Endothelial cell of umbilical vein (primary cell): ENCODE measurements around the gene ZNF669. TPM values are rescaled to one million over a fixed set of nuclear protein-coding genes. Genes with fewer than 3 reads are reported as not detected.

ENCODE experiments used
- BruUV-seq: library from RNA; stranded (reverse); fragments of 400-500 nt; replicated peaks from 2 replicates; lab custom pipeline; 2021; lab: Mats Ljungman, UMichigan
- CTCF ChIA-PET: fragments of 300-600, 350-600 bp; sonication (Branson Sonifier 250); formaldehyde crosslinking; loops from one replicate; lab custom pipeline; 2021; ENCODE audit warnings: antibody characterized with exemption, inconsistent platforms; lab: Charles Lee
- POLR2A ChIA-PET: fragments of 300-600, 350-600 bp; sonication (Branson Sonifier 250); formaldehyde crosslinking; loops from one replicate; lab custom pipeline; 2021; ENCODE audit warnings: antibody characterized with exemption, inconsistent platforms; lab: Charles Lee
- DNase-seq: peaks from one replicate; pipeline ENCODE4 v3.0.0-alpha.2; 2011; ENCODE audit warnings: low read depth, low spot score
- FAIRE-seq: peaks from 2 replicates; lab custom pipeline; 2011; peaks lifted over from hg19 to GRCh38; lab: Jason Lieb, UNC
- H2AFZ ChIP-seq: 2 replicates; pipeline ENCODE4 v1.6.0; 2012; ENCODE audit warnings: low read depth, low read length, control low read depth, inconsistent platforms
- H3K27ac ChIP-seq: 2 replicates; pipeline ENCODE4 v1.5.1; 2011; ENCODE audit warnings: low read depth, mild to moderate bottlenecking, control low read depth, low read length, moderate library complexity; ENCODE audit not compliant: insufficient read depth
- H3K27me3 ChIP-seq, 2 experiments: 2 replicates each; pipeline versions ENCODE4 v1.6.0 to v1.6.1; 2011; ENCODE audit warnings: low read length in 2 of 2, mixed read lengths in 1 of 2; ENCODE audit not compliant: control insufficient read depth in 2 of 2, insufficient read depth in 2 of 2
- H3K36me3 ChIP-seq, 2 experiments: 2 replicates in 1 of 2; 3 replicates in 1 of 2; pipeline ENCODE4 v1.5.1; 2011; ENCODE audit warnings: low read length in 2 of 2, mild to moderate bottlenecking in 1 of 2, moderate library complexity in 1 of 2; ENCODE audit not compliant: control insufficient read depth in 2 of 2, insufficient read depth in 2 of 2; ENCODE audit errors: extremely low read depth in 1 of 2
- H3K4me1 ChIP-seq: 3 replicates; pipeline ENCODE4 v1.5.1; 2011; ENCODE audit warnings: mild to moderate bottlenecking, low read length; ENCODE audit not compliant: control insufficient read depth, insufficient read depth; ENCODE audit errors: extremely low read depth
- H3K4me2 ChIP-seq: 2 replicates; pipeline ENCODE4 v1.6.1; 2011; ENCODE audit warnings: low read length, control low read depth, mixed read lengths; ENCODE audit not compliant: insufficient read depth
- H3K4me3 ChIP-seq, 3 experiments: fragments of 200-600 bp in 1 of 3; sonication (generic), shearing (Covaris generic) in 1 of 3; replicated peaks in 1 of 3; 2 replicates each; pipeline ENCODE4 v1.5.1; 2011 to 2016; ENCODE audit warnings: control low read depth in 3 of 3, low read length in 3 of 3, mild to moderate bottlenecking in 2 of 3, inconsistent platforms in 1 of 3, low read depth in 1 of 3, moderate library complexity in 1 of 3; ENCODE audit not compliant: insufficient read depth in 1 of 3
- H3K79me2 ChIP-seq: 2 replicates; pipeline ENCODE4 v1.6.0; 2012; ENCODE audit warnings: low read length, inconsistent platforms; ENCODE audit not compliant: control insufficient read depth, insufficient read depth
- H3K9ac ChIP-seq: replicated peaks from 2 replicates; pipeline ENCODE3; 2011; ENCODE audit warnings: low read length, control low read depth; ENCODE audit not compliant: insufficient read depth; ENCODE audit errors: extremely low read depth
- H3K9me1 ChIP-seq: replicated peaks from 3 replicates; pipeline ENCODE4 v1.6.0; 2011; ENCODE audit warnings: mild to moderate bottlenecking, low read length; ENCODE audit not compliant: control insufficient read depth, insufficient read depth; ENCODE audit errors: extremely low read depth
- H3K9me3 ChIP-seq: replicated peaks from 2 replicates; pipeline ENCODE4 v1.5.1; 2012; ENCODE audit warnings: low read length, inconsistent platforms; ENCODE audit not compliant: control insufficient read depth, insufficient read depth
- H4K20me1 ChIP-seq: replicated peaks from 2 replicates; pipeline ENCODE3; 2011; ENCODE audit warnings: mild to moderate bottlenecking, low read length; ENCODE audit not compliant: control insufficient read depth, insufficient read depth; ENCODE audit errors: extremely low read depth
- CTCF ChIP-seq, 2 donors: IDR thresholded peaks; 1 replicate in 1 of 2; 2 replicates in 1 of 2; pipeline ENCODE4 v1.5.1; 2011; ENCODE audit warnings: low read length in 2 of 2, mild to moderate bottlenecking in 2 of 2, moderate library complexity in 2 of 2, control low read depth in 1 of 2, inconsistent platforms in 1 of 2, low read depth in 1 of 2; ENCODE audit not compliant: insufficient read depth in 1 of 2; ENCODE audit errors: extremely low read depth in 1 of 2
- EZH2 ChIP-seq: IDR thresholded peaks from 2 replicates; pipeline ENCODE4 v1.6.1; 2012; ENCODE audit warnings: borderline replicate concordance, low read depth, mild to moderate bottlenecking, moderate library complexity, low read length, inconsistent platforms; ENCODE audit not compliant: severe bottlenecking
- FOS ChIP-seq: IDR thresholded peaks from 2 replicates; pipeline ENCODE4 v1.6.1; 2011; ENCODE audit warnings: mild to moderate bottlenecking, low read length, moderate library complexity, borderline replicate concordance; ENCODE audit not compliant: insufficient read depth
- GATA2 ChIP-seq: IDR thresholded peaks from 2 replicates; pipeline ENCODE4 v1.7.0; 2011; ENCODE audit warnings: low read depth, mild to moderate bottlenecking, moderate library complexity, mixed read lengths, low read length; ENCODE audit not compliant: insufficient read length, insufficient read depth
- MAX ChIP-seq: IDR thresholded peaks from 2 replicates; pipeline ENCODE4 v1.6.1; 2011; ENCODE audit not compliant: insufficient read depth, insufficient read length
- MYC ChIP-seq: IDR thresholded peaks from one replicate; pipeline ENCODE4 v1.6.1; 2011; ENCODE audit warnings: mild to moderate bottlenecking, low read depth, low read length
- POLR2A ChIP-seq: IDR thresholded peaks from 2 replicates; pipeline ENCODE4 v1.6.1; 2012; ENCODE audit warnings: low read depth, mild to moderate bottlenecking, control low read depth, low read length
- POLR2AphosphoS5 ChIP-seq: IDR thresholded peaks from 2 replicates; pipeline ENCODE4 v1.6.1; 2012; ENCODE audit warnings: low read depth, mild to moderate bottlenecking, control low read depth, low read length, moderate library complexity; ENCODE audit not compliant: insufficient read depth
- dilution Hi-C: fragments of 300-500 bp; cut with MboI; formaldehyde crosslinking; loops from one replicate; pipeline ENCODE4 v1.15.0; 2019; ENCODE audit warnings: low sequenced_read_pairs; ENCODE audit not compliant: extremely low pct_ligation_motif_present
- intact Hi-C: fragments of 100-400 bp; cut with micrococcal nuclease; formaldehyde crosslinking; loops from one replicate; pipeline ENCODE4 v1.10.0; 2022
- polyA plus RNA-seq, 4 experiments: library from polyadenylated mRNA; depleted of rRNA in 3 of 4; stranded (reverse) in 3 of 4; unstranded in 1 of 4; fragments of >200 nt; gene quantifications; 2 replicates each; pipeline versions ENCODE4 v1.2.1 to v1.2.3, GENCODE V29; 2011 to 2012; ENCODE audit warnings: missing spikeins in 1 of 4
- total RNA-seq: library from RNA; stranded (reverse); gene quantifications from 2 replicates; pipeline ENCODE4 v1.2.3, GENCODE V29; 2021

The ZNF669 gene
- total and polyA plus RNA-seq, 2 donors (not counting 3 experiments of a cell fraction or from before 2014, with no cell fraction given): 2.4 to 7.8 TPM

GRCh38 chr1:247079141-247079874, 24.8 kb downstream of the ZNF669 start:
- H4K20me1 ChIP-seq: peaks cover 2% of the 10 kb centered on the region
- peaks cover 26% of the 10 kb centered on the region for H3K79me2 ChIP-seq
- no TSS peak for BruUV-seq
- H3K36me3 ChIP-seq: no peaks in the 10 kb centered on the region
- ChIA-PET POLR2A (no interaction called here), CTCF (interaction anchor here (1.2 kb wide), 1 partner anchor 172 kb away, joined by 4 read pairs; no protein-coding TSS in a partner anchor)
- peaks cover 16% of the 10 kb centered on the region for H3K4me1 ChIP-seq
- no peaks in the 10 kb centered on the region for H3K9me3 ChIP-seq
- TF ChIP-seq GATA2: no peak
- no peak for TF ChIP-seq MYC
- TF ChIP-seq CTCF (IDR thresholded peaks at IDR 0.05; ENCODE audit: extremely low read depth in 1 of 2, insufficient read depth in 1 of 2, low read depth in 1 of 2, low read length in 2 of 2): no peak
- TF ChIP-seq POLR2AphosphoS5: no peak
- no peak for TF ChIP-seq FOS
- TF ChIP-seq MAX: no peak
- no peak for TF ChIP-seq POLR2A
- TF ChIP-seq EZH2: no peak
- no peaks in the 10 kb centered on the region for H3K9me1 ChIP-seq
- intact Hi-C loops: loop anchor here (2.0 kb wide), 1 partner anchor 173 kb away; no protein-coding TSS in a partner anchor
- no peak for FAIRE-seq
- H3K4me3 ChIP-seq: peak overlapping the region in 1 of 3 experiments; percentile 90
- no peak overlapping the region for H3K9ac ChIP-seq
- H3K27ac ChIP-seq: peak overlapping the region; percentile 13
- H3K27me3 ChIP-seq: no peaks in the 10 kb centered on the region
- H3K4me2 ChIP-seq: peak overlapping the region; percentile 60
- H2AFZ ChIP-seq: peak overlapping the region; percentile 85
- dilution Hi-C loops: no loop called here
- no peak for DNase-seq
